GM12891 (cell line): ENCODE measurements around the gene HS6ST2. TPM values are rescaled to one million over a fixed set of nuclear protein-coding genes. Genes with fewer than 3 reads are reported as not detected.
"Not testable (repeated sequence)": the region's sequence is repeated elsewhere in the genome, so short reads cannot be mapped to it uniquely, and the experiment has no call there.

Source experiments
- DNase-seq: peaks from one replicate; pipeline ENCODE4 v3.0.0; 2011; ENCODE audit warnings: low spot score; ENCODE audit not compliant: insufficient read length
- FAIRE-seq: peaks from 2 replicates; lab custom pipeline; 2011; peaks lifted over from hg19 to GRCh38; lab: Jason Lieb, UNC
- PAX5 ChIP-seq: IDR thresholded peaks from 2 replicates; pipeline ENCODE4 v1.6.1; 2011; ENCODE audit warnings: low read length, moderate library complexity, mild to moderate bottlenecking; ENCODE audit not compliant: insufficient read depth, severe bottlenecking
- POLR2A ChIP-seq: IDR thresholded peaks from 2 replicates; pipeline ENCODE4 v1.6.1; 2011; ENCODE audit warnings: low read depth, low read length, control low read depth
- POLR2AphosphoS5 ChIP-seq: IDR thresholded peaks from 2 replicates; pipeline ENCODE4 v1.6.1; 2011; ENCODE audit warnings: low read depth, low read length, control low read depth
- POU2F2 ChIP-seq: IDR thresholded peaks from 2 replicates; pipeline ENCODE4 v1.6.1; 2011; ENCODE audit warnings: low read depth, mild to moderate bottlenecking, control low read depth, low read length, moderate library complexity
- SPI1 ChIP-seq: IDR thresholded peaks from 2 replicates; pipeline ENCODE4 v1.6.1; 2011; ENCODE audit warnings: low read depth, low read length, control low read depth
- TAF1 ChIP-seq: IDR thresholded peaks from 2 replicates; pipeline ENCODE4 v1.6.1; 2011; ENCODE audit warnings: low read depth, low read length, control low read depth
- polyA plus RNA-seq: library from polyadenylated mRNA; unstranded; fragments of >200 nt; gene quantifications from one replicate; pipeline ENCODE4 v1.2.1, GENCODE V29; 2012; ENCODE audit warnings: low read depth, missing spikeins, inconsistent platforms; ENCODE audit not compliant: missing spikeins

HS6ST2 gene
- not detected for polyA plus RNA-seq

GRCh38 chrX:132958091-132958703, at the start of gene HS6ST2:
HS6ST2 (minus strand) TSS chrX:132958629.
- FAIRE-seq (no peak), DNase-seq (no peak)
- no peak for TF ChIP-seq TAF1
- no peak for TF ChIP-seq SPI1
- TF ChIP-seq PAX5, result no peak
- no peak for TF ChIP-seq POLR2A
- no peak for TF ChIP-seq POLR2AphosphoS5
- TF ChIP-seq POU2F2, result no peak

- TF ChIP-seq POU2F2, result no peak
- no peak for TF ChIP-seq SPI1
- TF ChIP-seq POLR2AphosphoS5, result no peak
- TF ChIP-seq POLR2A, result no peak
- no peak for TF ChIP-seq TAF1
- TF ChIP-seq PAX5, result no peak
- no peak for FAIRE-seq
These were observed 49.0 kb upstream of the HS6ST2 start for GRCh38 chrX:133007458-133007857.

GRCh38 chrX:133005616-133006015, 47.2 kb upstream of the HS6ST2 start:
- FAIRE-seq (no peak), DNase-seq (no peak)
- TF ChIP-seq POLR2A (no peak), SPI1 (no peak), TAF1 (no peak), PAX5 (no peak), POLR2AphosphoS5 (no peak), POU2F2 (no peak)

More at GRCh38 chrX:133007458-133007857, 49.0 kb upstream of the HS6ST2 start:
- no peak for DNase-seq

GRCh38 chrX:133005042-133005441, 46.6 kb upstream of the HS6ST2 start:
- DNase-seq (no peak), FAIRE-seq (no peak)
- TF ChIP-seq POU2F2 (no peak), PAX5 (no peak), POLR2A (no peak), TAF1 (no peak), POLR2AphosphoS5 (no peak), SPI1 (no peak)

GRCh38 chrX:132999209-132999608, 40.8 kb upstream of the HS6ST2 start:
- TF ChIP-seq POU2F2 (no peak), POLR2AphosphoS5 (no peak), SPI1 (no peak), PAX5 (no peak), POLR2A (no peak), TAF1 (no peak)
- DNase-seq (no peak), FAIRE-seq (no peak)

GRCh38 chrX:132990835-132991234, 32.4 kb upstream of the HS6ST2 start:
- no peak for TF ChIP-seq TAF1
- no peak for TF ChIP-seq POLR2A
- no peak for TF ChIP-seq SPI1
- TF ChIP-seq POU2F2, result no peak
- DNase-seq (no peak), FAIRE-seq (no peak)

GRCh38 chrX:132986556-132986955, 28.1 kb upstream of the HS6ST2 start:
- TF ChIP-seq PAX5 (no peak), POLR2AphosphoS5 (no peak), TAF1 (no peak), SPI1 (no peak), POLR2A (no peak), POU2F2 (no peak)
- DNase-seq (no peak), FAIRE-seq (no peak)

GRCh38 chrX:132984058-132984650, 25.7 kb upstream of the HS6ST2 start:
- DNase-seq (no peak), FAIRE-seq (no peak)
- no peak for TF ChIP-seq POU2F2
- no peak for TF ChIP-seq POLR2AphosphoS5
- TF ChIP-seq PAX5, result no peak
- no peak for TF ChIP-seq POLR2A
- no peak for TF ChIP-seq SPI1
- no peak for TF ChIP-seq TAF1

GRCh38 chrX:132983496-132983895, 25.1 kb upstream of the HS6ST2 start:
- TF ChIP-seq TAF1 (no peak), POLR2A (no peak), POU2F2 (no peak), POLR2AphosphoS5 (no peak), SPI1 (no peak), PAX5 (no peak)
- no peak for FAIRE-seq
- no peak for DNase-seq

- not testable (repeated sequence) for FAIRE-seq, DNase-seq
These were observed 21.6 kb upstream of the HS6ST2 start for GRCh38 chrX:132980035-132980434.
